ENCODE results near the gene PSMB10.

The PSMB10 gene

GRCh38 chr16:67888331-67888730, 48.3 kb downstream of the PSMB10 start:
- no peak for ATAC-seq

GRCh38 chr16:67886387-67886786, 50.3 kb downstream of the PSMB10 start:
- no peak for ATAC-seq

GRCh38 chr16:67885976-67886375, 50.7 kb downstream of the PSMB10 start:
- no peak for ATAC-seq

- ATAC-seq = no peak
Measured at GRCh38 chr16:67885545-67885944, 51.1 kb downstream of the PSMB10 start.

- no peak for ATAC-seq
Measured at GRCh38 chr16:67884684-67885083, 52.0 kb downstream of the PSMB10 start, which contains the start of gene NRN1L. Gene NRN1L (plus strand): TSS chr16:67884885. CDS start chr16:67884904, 19 bp downstream.
